Astrocyte (in vitro differentiated cells and primary cell): ENCODE results near the gene PXDN.

ENCODE experiments used
- CTCF ChIP-seq: IDR thresholded peaks from 2 replicates; pipeline ENCODE4 v1.5.1; 2011; ENCODE audit warnings: low read depth, mild to moderate bottlenecking, inconsistent platforms, low read length, moderate library complexity; ENCODE audit not compliant: insufficient read depth
- EZH2 ChIP-seq: IDR thresholded peaks from 2 replicates; pipeline ENCODE4 v1.6.1; 2012; ENCODE audit warnings: mild to moderate bottlenecking, low read length, inconsistent platforms; ENCODE audit not compliant: insufficient read depth

- TF ChIP-seq CTCF: no peak
- TF ChIP-seq EZH2: no peak
Measured at GRCh38 chr2:1635823-1636222, 108.5 kb downstream of the PXDN start.
